Measurements from ENCODE around the gene CYP4A11.

DNA sequence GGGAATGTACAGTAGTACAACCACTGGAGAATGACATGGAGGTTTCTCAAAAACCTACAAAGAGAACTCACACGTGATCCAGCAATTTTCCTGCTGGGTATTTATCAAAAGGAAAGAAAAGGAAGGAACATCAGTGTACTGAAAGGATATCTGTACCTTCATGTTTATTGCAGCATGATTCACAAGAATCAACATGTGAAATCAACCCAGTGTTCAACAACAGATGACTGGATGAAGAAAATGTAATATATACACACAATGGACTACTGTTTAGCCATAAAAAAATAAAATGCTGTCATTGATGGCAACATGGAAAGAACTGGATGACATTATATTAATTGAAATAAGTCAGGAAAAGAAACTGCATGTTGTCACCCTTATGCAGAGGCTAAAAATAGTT, 19.0 kb upstream of the CYP4A11 start:
- TF ChIP-seq POLR2AphosphoS5 (IDR thresholded peaks at IDR 0.05; ENCODE audit: low read length) (no peak), EZH2 (IDR thresholded peaks at IDR 0.05; ENCODE audit: borderline replicate concordance, control insufficient read depth, low read depth, low read length) (no peak), CTCF (IDR thresholded peaks at IDR 0.05 in 2 of 3, conservative IDR thresholded peaks at IDR 0.05 in 1 of 3; ENCODE audit: control insufficient read depth in 2 of 3, extremely low read depth in 1 of 3, insufficient read depth in 1 of 3, low read depth in 3 of 3, low read length in 3 of 3) (no peak), IRF4 (IDR thresholded peaks at IDR 0.05; ENCODE audit: low read depth, low read length) (no peak), ZNF384 (IDR thresholded peaks at IDR 0.05; ENCODE audit: borderline replicate concordance, low read depth, low read length) (no peak), SIX5 (IDR thresholded peaks at IDR 0.05; ENCODE audit: low read depth, low read length, severe bottlenecking) (no peak)
- TF ChIP-seq, protein P1, sequence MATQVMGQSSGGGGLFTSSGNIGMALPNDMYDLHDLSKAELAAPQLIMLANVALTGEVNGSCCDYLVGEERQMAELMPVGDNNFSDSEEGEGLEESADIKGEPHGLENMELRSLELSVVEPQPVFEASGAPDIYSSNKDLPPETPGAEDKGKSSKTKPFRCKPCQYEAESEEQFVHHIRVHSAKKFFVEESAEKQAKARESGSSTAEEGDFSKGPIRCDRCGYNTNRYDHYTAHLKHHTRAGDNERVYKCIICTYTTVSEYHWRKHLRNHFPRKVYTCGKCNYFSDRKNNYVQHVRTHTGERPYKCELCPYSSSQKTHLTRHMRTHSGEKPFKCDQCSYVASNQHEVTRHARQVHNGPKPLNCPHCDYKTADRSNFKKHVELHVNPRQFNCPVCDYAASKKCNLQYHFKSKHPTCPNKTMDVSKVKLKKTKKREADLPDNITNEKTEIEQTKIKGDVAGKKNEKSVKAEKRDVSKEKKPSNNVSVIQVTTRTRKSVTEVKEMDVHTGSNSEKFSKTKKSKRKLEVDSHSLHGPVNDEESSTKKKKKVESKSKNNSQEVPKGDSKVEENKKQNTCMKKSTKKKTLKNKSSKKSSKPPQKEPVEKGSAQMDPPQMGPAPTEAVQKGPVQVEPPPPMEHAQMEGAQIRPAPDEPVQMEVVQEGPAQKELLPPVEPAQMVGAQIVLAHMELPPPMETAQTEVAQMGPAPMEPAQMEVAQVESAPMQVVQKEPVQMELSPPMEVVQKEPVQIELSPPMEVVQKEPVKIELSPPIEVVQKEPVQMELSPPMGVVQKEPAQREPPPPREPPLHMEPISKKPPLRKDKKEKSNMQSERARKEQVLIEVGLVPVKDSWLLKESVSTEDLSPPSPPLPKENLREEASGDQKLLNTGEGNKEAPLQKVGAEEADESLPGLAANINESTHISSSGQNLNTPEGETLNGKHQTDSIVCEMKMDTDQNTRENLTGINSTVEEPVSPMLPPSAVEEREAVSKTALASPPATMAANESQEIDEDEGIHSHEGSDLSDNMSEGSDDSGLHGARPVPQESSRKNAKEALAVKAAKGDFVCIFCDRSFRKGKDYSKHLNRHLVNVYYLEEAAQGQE (IDR thresholded peaks at IDR 0.05; ENCODE audit: low read depth, low read length), result no peak
- TF ChIP-seq, protein P2, sequence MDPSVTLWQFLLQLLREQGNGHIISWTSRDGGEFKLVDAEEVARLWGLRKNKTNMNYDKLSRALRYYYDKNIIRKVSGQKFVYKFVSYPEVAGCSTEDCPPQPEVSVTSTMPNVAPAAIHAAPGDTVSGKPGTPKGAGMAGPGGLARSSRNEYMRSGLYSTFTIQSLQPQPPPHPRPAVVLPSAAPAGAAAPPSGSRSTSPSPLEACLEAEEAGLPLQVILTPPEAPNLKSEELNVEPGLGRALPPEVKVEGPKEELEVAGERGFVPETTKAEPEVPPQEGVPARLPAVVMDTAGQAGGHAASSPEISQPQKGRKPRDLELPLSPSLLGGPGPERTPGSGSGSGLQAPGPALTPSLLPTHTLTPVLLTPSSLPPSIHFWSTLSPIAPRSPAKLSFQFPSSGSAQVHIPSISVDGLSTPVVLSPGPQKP (IDR thresholded peaks at IDR 0.05; ENCODE audit: low read depth, low read length), result no peak
